Mesendoderm (in vitro differentiated cells): ENCODE data around the gene TWIST2.

Source experiments
- DNase-seq: peaks from one replicate; pipeline ENCODE4 v3.0.0; 2013
- H2AK5ac ChIP-seq: 2 replicates; pipeline ENCODE4 v1.6.1; 2013; ENCODE audit warnings: low read length, inconsistent platforms
- H2BK120ac ChIP-seq: 2 replicates; pipeline ENCODE4 v1.6.1; 2013; ENCODE audit warnings: low read depth, mild to moderate bottlenecking, low read length, moderate library complexity, mixed read lengths
- H2BK15ac ChIP-seq: replicated peaks from 2 replicates; pipeline ENCODE4 v1.6.1; 2013; ENCODE audit warnings: low read depth, mild to moderate bottlenecking, moderate library complexity
- H2BK5ac ChIP-seq: 2 replicates; pipeline ENCODE4 v1.6.1; 2013; ENCODE audit warnings: low read length, inconsistent platforms
- H3K18ac ChIP-seq: 2 replicates; pipeline ENCODE4 v1.6.1; 2013; ENCODE audit warnings: mild to moderate bottlenecking, low read length, mixed read lengths
- H3K23ac ChIP-seq: one replicate; pipeline ENCODE4 v1.6.1; 2013; ENCODE audit warnings: low read length
- H3K27ac ChIP-seq: 2 replicates; pipeline ENCODE4 v1.5.1; 2013; ENCODE audit warnings: low read depth, mild to moderate bottlenecking, inconsistent platforms, low read length, moderate library complexity
- H3K27me3 ChIP-seq: 2 replicates; pipeline ENCODE4 v1.6.1; 2013; ENCODE audit warnings: low read length, control low read depth, mild to moderate bottlenecking, inconsistent platforms; ENCODE audit not compliant: insufficient read depth, poor library complexity
- H3K36me3 ChIP-seq: 2 replicates; pipeline ENCODE4 v1.6.1; 2013; ENCODE audit warnings: low read length, inconsistent platforms; ENCODE audit not compliant: control insufficient read depth, insufficient read depth
- H3K4ac ChIP-seq: one replicate; pipeline ENCODE4 v1.6.1; 2013; ENCODE audit warnings: low read depth, mild to moderate bottlenecking, low read length, moderate library complexity
- H3K4me1 ChIP-seq: 2 replicates; pipeline ENCODE4 v1.6.1; 2013; ENCODE audit warnings: low read depth, low read length, inconsistent platforms; ENCODE audit not compliant: control insufficient read depth
- H3K4me2 ChIP-seq: 2 replicates; pipeline ENCODE4 v1.6.1; 2013; ENCODE audit warnings: low read length
- H3K4me3 ChIP-seq: 2 replicates; pipeline ENCODE4 v1.5.1; 2013; ENCODE audit warnings: mild to moderate bottlenecking, low read length
- H3K56ac ChIP-seq: one replicate; pipeline ENCODE4 v1.6.1; 2013; ENCODE audit warnings: low read length
- H3K79me1 ChIP-seq: 2 replicates; pipeline ENCODE4 v1.6.1; 2013; ENCODE audit warnings: low read length, inconsistent platforms
- H3K79me2 ChIP-seq: 2 replicates; pipeline ENCODE4 v1.6.1; 2013; ENCODE audit warnings: mild to moderate bottlenecking, low read length; ENCODE audit not compliant: control insufficient read depth, insufficient read depth
- H3K9ac ChIP-seq: 2 replicates; pipeline ENCODE4 v1.6.1; 2013; ENCODE audit warnings: low read length, inconsistent platforms
- H4K5ac ChIP-seq: one replicate; pipeline ENCODE4 v1.6.1; 2013; ENCODE audit warnings: low read length
- H4K8ac ChIP-seq: one replicate; pipeline ENCODE4 v1.6.1; 2013; ENCODE audit warnings: low read depth, mild to moderate bottlenecking, control low read depth, low read length, moderate library complexity
- WGBS: extraction: QIAGEN DNeasy Blood & Tissue Kit; methylation state at CpG from one replicate; pipeline ENCODE4 v1.1.7; 2013; ENCODE audit warnings: low lambda C conversion rate, missing lambda C conversion rate; ENCODE audit not compliant: insufficient coverage; ENCODE audit errors: extremely low coverage; 5-methylcytosine and 5-hydroxymethylcytosine counted together

Gene TWIST2

DNA sequence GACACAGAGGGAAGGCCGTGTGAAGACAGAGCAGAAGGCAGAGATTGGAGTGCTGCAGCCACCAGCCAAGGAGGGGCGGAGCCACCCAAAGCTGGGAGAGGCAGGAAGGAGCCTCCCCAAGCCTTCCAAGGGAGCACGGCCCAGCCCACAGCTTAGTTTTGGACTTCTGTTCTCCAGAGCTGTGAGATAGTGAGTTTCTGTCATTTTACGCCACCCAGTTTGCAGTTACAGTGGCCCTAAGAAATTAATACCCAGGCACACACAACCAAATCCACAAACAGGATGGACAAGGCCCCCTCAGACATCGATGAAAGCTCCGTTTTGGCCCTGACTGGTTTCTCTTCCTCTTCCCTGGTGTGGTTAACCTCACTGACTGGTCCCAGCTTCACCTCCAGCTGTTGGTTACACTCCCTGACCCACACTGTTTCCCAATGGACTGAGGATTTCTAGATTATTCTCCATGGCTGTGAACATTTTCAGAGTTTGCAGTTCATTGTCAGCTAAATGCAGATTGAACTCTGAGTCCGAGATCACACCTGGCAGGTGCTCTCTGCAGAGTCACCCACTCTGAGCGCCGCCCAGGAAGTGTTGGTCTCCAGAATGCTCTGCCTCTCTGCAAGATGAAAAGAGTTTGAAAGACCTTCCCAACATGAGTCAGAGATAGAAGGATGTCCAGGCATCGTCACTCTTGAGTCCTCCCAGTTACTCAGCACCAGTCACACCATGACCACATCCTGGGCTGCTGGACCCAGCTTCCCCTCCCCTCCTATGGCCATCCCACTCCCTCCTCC is 100.2 kb downstream of the TWIST2 start:
- H3K23ac ChIP-seq = no peak overlapping the region
- no peak overlapping the region for H3K4ac ChIP-seq
- WGBS = no CpG with 5 or more reads among the region's 10 CpGs
- DNase-seq = peak; percentile 5
- no peak overlapping the region for H4K8ac ChIP-seq
- no peak overlapping the region for H3K4me2 ChIP-seq
- H3K18ac ChIP-seq = no peak overlapping the region
- H2AK5ac ChIP-seq = no peak overlapping the region
- H3K4me3 ChIP-seq = no peak overlapping the region
- H4K5ac ChIP-seq = no peak overlapping the region
- no peak overlapping the region for H2BK15ac ChIP-seq
- H3K79me2 ChIP-seq = no peaks in the 10 kb centered on the region
- no peaks in the 10 kb centered on the region for H3K4me1 ChIP-seq
- no peaks in the 10 kb centered on the region for H3K79me1 ChIP-seq
- no peaks in the 10 kb centered on the region for H3K36me3 ChIP-seq
- H3K9ac ChIP-seq = no peak overlapping the region
- H2BK5ac ChIP-seq = no peak overlapping the region
- H3K56ac ChIP-seq = no peak overlapping the region
- no peaks in the 10 kb centered on the region for H3K27me3 ChIP-seq
- no peak overlapping the region for H2BK120ac ChIP-seq
- H3K27ac ChIP-seq = no peak overlapping the region

- no peaks in the 10 kb centered on the region for H3K79me2 ChIP-seq
- H3K4me1 ChIP-seq = no peaks in the 10 kb centered on the region
- no peak overlapping the region for H3K27ac ChIP-seq
- no peaks in the 10 kb centered on the region for H3K79me1 ChIP-seq
- H2BK5ac ChIP-seq = no peak overlapping the region
- H3K56ac ChIP-seq = no peak overlapping the region
- no peak overlapping the region for H4K5ac ChIP-seq
- H2BK15ac ChIP-seq = no peak overlapping the region
- H2BK120ac ChIP-seq = no peak overlapping the region
- no peak overlapping the region for H3K4me3 ChIP-seq
- no peak overlapping the region for H2AK5ac ChIP-seq
- WGBS = no CpG with 5 or more reads among the region's 7 CpGs
- no peak overlapping the region for H4K8ac ChIP-seq
- H3K27me3 ChIP-seq = no peaks in the 10 kb centered on the region
- no peak overlapping the region for H3K4ac ChIP-seq
- no peak overlapping the region for H3K9ac ChIP-seq
- no peak overlapping the region for H3K4me2 ChIP-seq
- no peak overlapping the region for H3K18ac ChIP-seq
- DNase-seq = no peak
- H3K23ac ChIP-seq = no peak overlapping the region
- no peaks in the 10 kb centered on the region for H3K36me3 ChIP-seq
Measured at GRCh38 chr2:238948765-238949641, 101.1 kb downstream of the TWIST2 start.

- no peak overlapping the region for H3K4ac ChIP-seq
- no peaks in the 10 kb centered on the region for H3K79me2 ChIP-seq
- H2BK15ac ChIP-seq = no peak overlapping the region
- no peak overlapping the region for H3K4me2 ChIP-seq
- no peak for DNase-seq
- WGBS = no CpG with 5 or more reads among the region's 10 CpGs
- no peak overlapping the region for H3K18ac ChIP-seq
- no peaks in the 10 kb centered on the region for H3K4me1 ChIP-seq
- no peak overlapping the region for H4K5ac ChIP-seq
- H3K9ac ChIP-seq = no peak overlapping the region
- no peak overlapping the region for H3K23ac ChIP-seq
- H2BK5ac ChIP-seq = no peak overlapping the region
- H3K56ac ChIP-seq = no peak overlapping the region
- no peaks in the 10 kb centered on the region for H3K36me3 ChIP-seq
- H4K8ac ChIP-seq = no peak overlapping the region
- no peaks in the 10 kb centered on the region for H3K79me1 ChIP-seq
- no peak overlapping the region for H3K27ac ChIP-seq
- no peak overlapping the region for H2AK5ac ChIP-seq
- no peak overlapping the region for H3K4me3 ChIP-seq
- H3K27me3 ChIP-seq = no peaks in the 10 kb centered on the region
- H2BK120ac ChIP-seq = no peak overlapping the region
Measured at GRCh38 chr2:238949710-238950345, 101.9 kb downstream of the TWIST2 start.

DNA sequence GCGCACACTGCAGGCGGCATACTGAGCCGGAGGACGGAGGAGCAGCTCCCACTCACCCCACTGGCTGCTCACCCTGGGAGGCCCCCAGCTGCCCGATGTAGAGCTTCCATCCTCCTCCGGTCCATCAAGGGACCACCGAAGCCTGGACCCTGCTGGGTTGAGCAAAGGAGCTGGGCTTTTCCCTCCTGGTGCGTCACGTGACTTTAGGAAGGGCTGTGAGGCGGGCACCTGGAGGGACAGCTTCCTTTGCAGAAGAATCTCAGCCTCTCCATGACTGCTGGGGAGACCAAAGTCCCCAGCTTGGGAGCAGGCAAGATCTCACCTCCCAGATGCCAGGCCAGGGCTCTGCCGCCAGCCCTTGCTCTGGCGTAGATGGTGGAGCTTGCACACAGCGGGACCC is 102.7 kb downstream of the TWIST2 start:
- Histone ChIP-seq H3K18ac (no peak overlapping the region), H3K56ac (no peak overlapping the region), H2AK5ac (no peak overlapping the region), H3K4me3 (no peak overlapping the region), H3K27me3 (no peaks in the 10 kb centered on the region), H3K79me1 (no peaks in the 10 kb centered on the region), H3K23ac (no peak overlapping the region), H3K36me3 (no peaks in the 10 kb centered on the region), H3K4me2 (no peak overlapping the region), H4K5ac (no peak overlapping the region), H3K9ac (no peak overlapping the region), H3K4me1 (no peaks in the 10 kb centered on the region), H3K4ac (no peak overlapping the region), H2BK15ac (no peak overlapping the region), H4K8ac (no peak overlapping the region), H3K79me2 (no peaks in the 10 kb centered on the region), H2BK120ac (no peak overlapping the region), H2BK5ac (no peak overlapping the region), H3K27ac (no peak overlapping the region)
- no peak for DNase-seq
- no CpG with 5 or more reads among the region's 13 CpGs for WGBS

DNA sequence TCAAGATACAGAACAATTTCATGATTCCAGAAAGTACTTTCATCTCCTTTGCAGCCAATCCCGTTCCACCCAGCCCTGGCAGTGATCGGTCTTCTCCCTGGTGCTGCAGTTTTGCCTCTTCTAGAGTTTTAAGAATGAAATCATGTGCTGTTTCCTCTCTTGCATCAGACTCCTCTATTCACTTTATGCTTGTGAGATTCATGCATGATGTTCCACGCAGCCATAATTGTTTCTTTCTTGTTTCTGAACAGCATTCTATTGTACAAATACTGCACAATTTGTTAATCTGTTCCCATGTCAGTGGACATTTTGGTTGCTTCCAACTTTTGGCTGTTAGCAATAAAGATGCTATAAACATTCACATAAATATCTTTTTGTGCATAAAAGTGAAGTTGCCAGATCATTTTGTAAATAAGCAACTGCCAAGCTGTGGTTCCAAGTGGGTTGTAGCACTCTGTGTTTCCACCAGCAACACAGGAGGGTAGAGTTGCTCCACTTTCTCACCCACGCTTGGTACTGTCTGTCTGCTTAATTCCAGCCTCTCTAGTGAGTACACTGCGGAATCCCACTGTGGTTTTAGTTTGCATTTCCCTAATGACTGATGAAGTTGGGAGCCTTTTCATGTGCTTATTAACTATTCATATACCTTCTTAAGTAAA is 104.5 kb downstream of the TWIST2 start:
- no peak overlapping the region for H3K18ac ChIP-seq
- no peaks in the 10 kb centered on the region for H3K36me3 ChIP-seq
- H3K56ac ChIP-seq = no peak overlapping the region
- no peak overlapping the region for H4K8ac ChIP-seq
- no peaks in the 10 kb centered on the region for H3K79me2 ChIP-seq
- no peak overlapping the region for H2BK5ac ChIP-seq
- no peak overlapping the region for H2BK120ac ChIP-seq
- no peak overlapping the region for H3K4ac ChIP-seq
- no peaks in the 10 kb centered on the region for H3K27me3 ChIP-seq
- H3K23ac ChIP-seq = no peak overlapping the region
- H2AK5ac ChIP-seq = no peak overlapping the region
- DNase-seq = no peak
- H3K4me1 ChIP-seq = no peaks in the 10 kb centered on the region
- no peak overlapping the region for H4K5ac ChIP-seq
- no peak overlapping the region for H3K27ac ChIP-seq
- WGBS = no CpG with 5 or more reads among the region's 5 CpGs
- no peak overlapping the region for H3K9ac ChIP-seq
- H2BK15ac ChIP-seq = no peak overlapping the region
- H3K79me1 ChIP-seq = no peaks in the 10 kb centered on the region
- H3K4me3 ChIP-seq = no peak overlapping the region
- no peak overlapping the region for H3K4me2 ChIP-seq
